ENCODE results near the gene RPL34.
"Not testable (repeated sequence)": the region's sequence is repeated elsewhere in the genome, so short reads cannot be mapped to it uniquely, and the experiment has no call there.

Gene RPL34

GRCh38 chr4:108620101-108620932 lies at the start of gene RPL34:
RPL34 (plus strand) TSS chr4:108620576; CDS start chr4:108621960, 1,384 bp downstream.
- peak; percentile 96 for DNase-seq (ENCODE audit: low read depth)

GRCh38 chr4:108570993-108571569 lies 49.3 kb upstream of the RPL34 start:
- no peak for DNase-seq (ENCODE audit: low read depth)

GRCh38 chr4:108574402-108574801 lies 46.0 kb upstream of the RPL34 start:
- DNase-seq (ENCODE audit: low read depth) = no peak

- no peak for DNase-seq (ENCODE audit: low read depth)
Observed at GRCh38 chr4:108581083-108581482, 39.3 kb upstream of the RPL34 start.

- DNase-seq (ENCODE audit: low read depth) = no peak
Observed at GRCh38 chr4:108586778-108587177, 33.6 kb upstream of the RPL34 start.

- DNase-seq (ENCODE audit: low read depth) = no peak
Observed at GRCh38 chr4:108588878-108589277, 31.5 kb upstream of the RPL34 start.

GRCh38 chr4:108589961-108590360 lies 30.4 kb upstream of the RPL34 start:
- no peak for DNase-seq (ENCODE audit: low read depth)

- DNase-seq (ENCODE audit: low read depth) = no peak
Observed at GRCh38 chr4:108590776-108591175, 29.6 kb upstream of the RPL34 start.

GRCh38 chr4:108592674-108592986 lies 27.7 kb upstream of the RPL34 start:
- no peak for DNase-seq (ENCODE audit: low read depth)

GRCh38 chr4:108594296-108594695 lies 26.1 kb upstream of the RPL34 start:
- DNase-seq (ENCODE audit: low read depth) = not testable (repeated sequence)

- DNase-seq (ENCODE audit: low read depth) = no peak
Observed at GRCh38 chr4:108596344-108596743, 24.0 kb upstream of the RPL34 start.

GRCh38 chr4:108601106-108601505 lies 19.3 kb upstream of the RPL34 start:
- DNase-seq (ENCODE audit: low read depth) = no peak

GRCh38 chr4:108601532-108601931 lies 18.8 kb upstream of the RPL34 start:
- no peak for DNase-seq (ENCODE audit: low read depth)

- no peak for DNase-seq (ENCODE audit: low read depth)
Observed at GRCh38 chr4:108602163-108602562, 18.2 kb upstream of the RPL34 start.

GRCh38 chr4:108607079-108607815 lies 13.1 kb upstream of the RPL34 start:
- no peak for DNase-seq (ENCODE audit: low read depth)

GRCh38 chr4:108611365-108611764 lies 9.0 kb upstream of the RPL34 start:
- no peak for DNase-seq (ENCODE audit: low read depth)

GRCh38 chr4:108612365-108612764 lies 8.0 kb upstream of the RPL34 start:
- DNase-seq (ENCODE audit: low read depth) = no peak

GRCh38 chr4:108619372-108620100 lies 840 bp upstream of the RPL34 start:
- DNase-seq (ENCODE audit: low read depth) = no peak

GRCh38 chr4:108620933-108621905 lies 843 bp downstream of the RPL34 start:
- DNase-seq (ENCODE audit: low read depth) = no peak

GRCh38 chr4:108622022-108622421 lies 1.6 kb downstream of the RPL34 start:
- no peak for DNase-seq (ENCODE audit: low read depth)

GRCh38 chr4:108622828-108623227 lies 2.5 kb downstream of the RPL34 start:
- no peak for DNase-seq (ENCODE audit: low read depth)

Measured in activated gamma-delta T cell treated with anti-CD3 and anti-CD28 coated beads, Interleukin-2, amount 50 U/mL, for 16 hours (primary cell).